ENCODE data around the gene MUC5AC. TPM values are rescaled to one million over a fixed set of nuclear protein-coding genes. Genes with fewer than 3 reads are reported as not detected.

The MUC5AC gene
- total RNA-seq, 2 experiments from 2014 or later: not detected

DNA sequence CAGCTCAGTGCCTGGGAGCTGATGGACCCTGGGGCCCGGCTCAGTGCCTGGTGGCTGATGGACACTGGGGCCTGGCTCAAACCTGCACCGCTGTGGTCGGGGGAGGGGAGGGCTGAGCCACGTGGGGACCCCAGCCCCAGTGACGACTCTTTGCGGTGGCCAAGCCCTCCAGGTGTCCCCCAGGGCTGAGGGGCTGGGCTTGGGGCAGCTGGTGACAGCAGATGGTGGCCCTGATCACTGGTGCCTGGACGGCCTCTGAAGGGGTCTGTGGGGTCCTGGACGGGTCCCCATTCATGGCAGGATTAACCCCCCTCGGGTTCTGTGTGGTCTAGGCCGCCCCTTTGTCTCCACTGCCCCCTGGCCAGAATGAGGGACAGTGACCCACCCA lies 61.7 kb downstream of the MUC5AC start:
- no TSS peak for BruUV-seq (replicated peaks)
- no peaks in the 10 kb centered on the region for H3K36me3 ChIP-seq (ENCODE audit: insufficient read depth, low read length)
- no peaks in the 10 kb centered on the region for H3K79me2 ChIP-seq (ENCODE audit: insufficient read depth, low read depth, low read length)
- no peaks in the 10 kb centered on the region for H3K9me3 ChIP-seq (ENCODE audit: low read length)
- no peak for TF ChIP-seq EZH2phosphoT487 (IDR thresholded peaks at IDR 0.05; ENCODE audit: borderline replicate concordance, low read depth, low read length)
- TF ChIP-seq, protein P1, sequence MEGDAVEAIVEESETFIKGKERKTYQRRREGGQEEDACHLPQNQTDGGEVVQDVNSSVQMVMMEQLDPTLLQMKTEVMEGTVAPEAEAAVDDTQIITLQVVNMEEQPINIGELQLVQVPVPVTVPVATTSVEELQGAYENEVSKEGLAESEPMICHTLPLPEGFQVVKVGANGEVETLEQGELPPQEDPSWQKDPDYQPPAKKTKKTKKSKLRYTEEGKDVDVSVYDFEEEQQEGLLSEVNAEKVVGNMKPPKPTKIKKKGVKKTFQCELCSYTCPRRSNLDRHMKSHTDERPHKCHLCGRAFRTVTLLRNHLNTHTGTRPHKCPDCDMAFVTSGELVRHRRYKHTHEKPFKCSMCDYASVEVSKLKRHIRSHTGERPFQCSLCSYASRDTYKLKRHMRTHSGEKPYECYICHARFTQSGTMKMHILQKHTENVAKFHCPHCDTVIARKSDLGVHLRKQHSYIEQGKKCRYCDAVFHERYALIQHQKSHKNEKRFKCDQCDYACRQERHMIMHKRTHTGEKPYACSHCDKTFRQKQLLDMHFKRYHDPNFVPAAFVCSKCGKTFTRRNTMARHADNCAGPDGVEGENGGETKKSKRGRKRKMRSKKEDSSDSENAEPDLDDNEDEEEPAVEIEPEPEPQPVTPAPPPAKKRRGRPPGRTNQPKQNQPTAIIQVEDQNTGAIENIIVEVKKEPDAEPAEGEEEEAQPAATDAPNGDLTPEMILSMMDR (conservative IDR thresholded peaks at IDR 0.05; ENCODE audit: low read length): no peak
- ChIA-PET POLR2A (no interaction called here), CTCF (ENCODE audit: unreplicated experiment) (no interaction called here)
- H3K4me1 ChIP-seq (ENCODE audit: insufficient read depth, low read length, poor library complexity, severe bottlenecking): no peaks in the 10 kb centered on the region
- H3K4me2 ChIP-seq (ENCODE audit: low read length): no peak overlapping the region
- H4K20me1 ChIP-seq (ENCODE audit: insufficient read depth, low read length): no peaks in the 10 kb centered on the region
- H3K27ac ChIP-seq (ENCODE audit: low read depth, low read length, poor library complexity, severe bottlenecking): no peak overlapping the region
- DNase-seq (ENCODE audit: low spot score): no peak
- intact Hi-C loops (cut with micrococcal nuclease; ENCODE audit: unreplicated experiment): no loop called here
- no peak overlapping the region for H2AFZ ChIP-seq (ENCODE audit: low read length)
- H3K9me2 ChIP-seq (ENCODE audit: insufficient read depth, low read length): no peaks in the 10 kb centered on the region
- no peak overlapping the region for H3K4me3 ChIP-seq (ENCODE audit: low read depth, low read length, poor library complexity, severe bottlenecking)

GRCh38 chr11:1219834-1220815 lies 62.4 kb downstream of the MUC5AC start:
- Histone ChIP-seq H3K27ac (ENCODE audit: low read depth, low read length, poor library complexity, severe bottlenecking) (no peak overlapping the region), H3K79me2 (ENCODE audit: insufficient read depth, low read depth, low read length) (no peaks in the 10 kb centered on the region), H4K20me1 (ENCODE audit: insufficient read depth, low read length) (no peaks in the 10 kb centered on the region), H3K4me1 (ENCODE audit: insufficient read depth, low read length, poor library complexity, severe bottlenecking) (no peaks in the 10 kb centered on the region), H3K36me3 (ENCODE audit: insufficient read depth, low read length) (no peaks in the 10 kb centered on the region), H3K4me3 (ENCODE audit: low read depth, low read length, poor library complexity, severe bottlenecking) (no peak overlapping the region), H2AFZ (ENCODE audit: low read length) (no peak overlapping the region), H3K9me2 (ENCODE audit: insufficient read depth, low read length) (no peaks in the 10 kb centered on the region), H3K4me2 (ENCODE audit: low read length) (no peak overlapping the region), H3K9me3 (ENCODE audit: low read length) (no peaks in the 10 kb centered on the region)
- TF ChIP-seq EZH2phosphoT487 (IDR thresholded peaks at IDR 0.05; ENCODE audit: borderline replicate concordance, low read depth, low read length): no peak
- no TSS peak for BruUV-seq (replicated peaks)
- DNase-seq (ENCODE audit: low spot score): no peak
- POLR2A ChIA-PET: no interaction called here
- CTCF ChIA-PET (ENCODE audit: unreplicated experiment): no interaction called here
- intact Hi-C loops (cut with micrococcal nuclease; ENCODE audit: unreplicated experiment): no loop called here

DNA sequence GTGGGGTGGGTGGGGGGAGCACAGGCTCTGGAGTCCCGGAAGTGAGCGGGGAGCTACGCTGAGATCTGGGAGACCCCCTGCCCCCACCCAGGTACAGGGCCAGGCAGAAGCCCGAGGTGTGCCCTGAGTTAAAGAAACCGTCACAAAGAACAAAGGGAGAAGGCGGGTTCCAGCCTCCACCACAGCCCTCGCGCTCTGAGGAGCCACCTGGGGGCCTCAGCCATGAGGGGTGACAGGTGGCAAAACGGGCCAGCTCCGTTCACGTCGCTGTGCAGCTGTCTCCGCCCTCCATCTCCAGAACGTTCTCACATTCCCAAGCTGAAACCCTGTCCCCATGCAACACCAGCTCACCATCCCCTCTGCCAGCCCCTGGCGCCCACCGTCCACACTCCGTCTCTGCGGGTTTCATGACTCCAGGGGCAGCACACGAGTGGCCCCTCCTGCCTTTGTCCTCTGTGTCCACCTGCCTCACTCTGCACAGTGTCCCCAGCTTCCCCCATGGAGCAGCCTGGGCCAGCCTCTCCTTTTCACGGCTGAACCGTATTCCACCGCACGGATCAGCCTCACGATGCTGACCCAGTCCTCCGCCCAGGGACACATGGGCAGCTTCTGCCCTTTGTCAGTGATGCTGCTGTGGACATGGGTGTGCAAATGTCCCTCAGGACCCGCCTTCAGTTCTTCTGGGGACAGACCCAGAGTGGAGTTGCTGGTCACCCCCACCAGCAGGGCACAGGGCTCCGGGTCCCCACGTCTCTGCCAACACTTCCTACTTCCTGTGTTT lies 63.4 kb downstream of the MUC5AC start:
- intact Hi-C loops (cut with micrococcal nuclease; ENCODE audit: unreplicated experiment): no loop called here
- DNase-seq (ENCODE audit: low spot score): no peak
- Histone ChIP-seq H4K20me1 (ENCODE audit: insufficient read depth, low read length) (no peaks in the 10 kb centered on the region), H3K9me2 (ENCODE audit: insufficient read depth, low read length) (no peaks in the 10 kb centered on the region), H3K4me2 (ENCODE audit: low read length) (no peak overlapping the region), H2AFZ (ENCODE audit: low read length) (no peak overlapping the region), H3K27ac (ENCODE audit: low read depth, low read length, poor library complexity, severe bottlenecking) (no peak overlapping the region), H3K79me2 (ENCODE audit: insufficient read depth, low read depth, low read length) (no peaks in the 10 kb centered on the region), H3K4me1 (ENCODE audit: insufficient read depth, low read length, poor library complexity, severe bottlenecking) (no peaks in the 10 kb centered on the region), H3K9me3 (ENCODE audit: low read length) (no peaks in the 10 kb centered on the region), H3K36me3 (ENCODE audit: insufficient read depth, low read length) (no peaks in the 10 kb centered on the region), H3K4me3 (ENCODE audit: low read depth, low read length, poor library complexity, severe bottlenecking) (no peak overlapping the region)
- ChIA-PET CTCF (ENCODE audit: unreplicated experiment) (no interaction called here), POLR2A (no interaction called here)
- TF ChIP-seq EZH2phosphoT487 (IDR thresholded peaks at IDR 0.05; ENCODE audit: borderline replicate concordance, low read depth, low read length): no peak
- TF ChIP-seq, protein P1 (conservative IDR thresholded peaks at IDR 0.05; ENCODE audit: low read length): no peak
- no TSS peak for BruUV-seq (replicated peaks)

Measured in OCI-LY7 (cell line).